ENCODE results near the gene VASH2.

VASH2 gene

GRCh38 chr1:213032651-213033050 lies 82.3 kb downstream of the VASH2 start:
- H3K4me3 ChIP-seq (ENCODE audit: low read depth, low read length) = no peak overlapping the region
- TF ChIP-seq CTCF (IDR thresholded peaks at IDR 0.05; ENCODE audit: control insufficient read depth, extremely low read depth, insufficient read depth) = no peak
- no peak for DNase-seq (ENCODE audit: low read depth)

- no peak overlapping the region for H3K4me3 ChIP-seq (ENCODE audit: low read depth, low read length)
- no peak for TF ChIP-seq CTCF (IDR thresholded peaks at IDR 0.05; ENCODE audit: control insufficient read depth, extremely low read depth, insufficient read depth)
- no peak for DNase-seq (ENCODE audit: low read depth)
These were observed 84.4 kb downstream of the VASH2 start for GRCh38 chr1:213034713-213035112.

GRCh38 chr1:213035573-213035972 lies 85.2 kb downstream of the VASH2 start:
- no peak for TF ChIP-seq CTCF (IDR thresholded peaks at IDR 0.05; ENCODE audit: control insufficient read depth, extremely low read depth, insufficient read depth)
- DNase-seq (ENCODE audit: low read depth) = no peak
- no peak overlapping the region for H3K4me3 ChIP-seq (ENCODE audit: low read depth, low read length)

Measured in LNCaP clone FGC (cell line).